Measurements from ENCODE around the gene EIF4A2. TPM values are rescaled to one million over a fixed set of nuclear protein-coding genes. Genes with fewer than 3 reads are reported as not detected.

The EIF4A2 gene
- total and polyA plus RNA-seq, 9 of the 15 experiments (the other 6 are each of a cell fraction or from before 2014, with no cell fraction given), result 307 to 754 (median 435) TPM

DNA sequence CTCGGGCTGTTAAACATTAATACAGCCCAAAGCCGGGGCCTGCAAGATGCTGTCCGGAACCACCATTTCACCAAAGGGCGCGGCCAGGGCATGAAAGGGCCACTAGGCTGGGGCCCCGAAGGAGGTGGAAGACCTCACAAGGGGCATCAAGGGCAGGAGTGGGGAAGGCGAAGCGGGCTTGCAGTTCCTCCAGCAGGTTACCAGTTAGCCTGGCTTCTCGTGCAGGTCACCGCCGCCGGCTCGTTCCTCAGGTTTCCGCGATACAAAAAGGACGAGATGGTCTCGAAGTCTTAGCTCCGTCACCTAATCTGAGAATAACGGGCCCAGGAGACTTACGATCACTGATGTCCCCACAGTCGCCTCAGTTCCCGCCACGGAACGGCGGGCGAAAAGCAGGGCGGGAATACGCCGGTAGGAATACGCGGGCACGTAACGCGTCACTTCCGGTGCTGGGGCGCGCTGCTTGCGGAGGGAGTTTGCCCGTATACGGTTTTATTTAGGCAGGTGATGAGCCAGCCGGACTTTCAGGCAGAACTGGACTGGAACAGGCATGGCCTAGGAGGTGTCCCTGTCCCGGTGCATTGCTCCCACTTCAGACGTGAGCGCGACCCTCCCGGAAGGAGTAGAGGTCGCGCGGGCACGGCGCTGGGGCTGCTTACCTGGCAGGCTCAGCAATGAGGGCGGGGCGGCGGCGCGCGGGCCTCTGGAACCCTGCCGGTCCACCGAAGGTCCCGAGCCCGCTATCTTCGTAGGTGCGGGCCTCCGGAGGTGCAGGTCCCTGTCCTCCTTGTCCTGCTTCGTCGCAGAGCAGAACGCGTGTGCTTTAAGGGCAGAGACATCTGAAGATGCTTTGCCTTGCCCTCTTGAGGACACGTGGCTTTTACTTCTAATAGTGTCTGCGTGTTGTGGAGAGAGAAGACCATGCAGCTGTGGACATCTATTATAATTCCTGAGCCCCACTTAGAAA, 23.0 kb downstream of the EIF4A2 start, which contains the start of gene RFC4 (continued):
- TF ChIP-seq LARP7 (IDR thresholded peaks at IDR 0.05) (no peak), PML (IDR thresholded peaks at IDR 0.05; ENCODE audit: low read length) (peak; percentile 75; the same call in 1 of the 2 replicates), NCOA1 (IDR thresholded peaks at IDR 0.05; ENCODE audit: low read depth) (peak; percentile 91), GATA2 (CRISPR knock-in tag; IDR thresholded peaks at IDR 0.05) (no peak), ETV6 (IDR thresholded peaks at IDR 0.05; ENCODE audit: borderline replicate concordance in 1 of 2, low read depth in 2 of 2, low read length in 1 of 2) (no peak), ETV6 (CRISPR knock-in tag; IDR thresholded peaks at IDR 0.05; ENCODE audit: borderline replicate concordance) (0 out of 2 replicates have a peak, but pooled peaks have one; percentile 22), GTF2A2 (tag; IDR thresholded peaks at IDR 0.05) (no peak), ZNF212 (CRISPR knock-in tag; IDR thresholded peaks at IDR 0.05) (no peak), ZBTB1 (CRISPR knock-in tag; IDR thresholded peaks at IDR 0.05; ENCODE audit: borderline replicate concordance, low read depth) (no peak; the same call in 1 of the 2 replicates), ZBTB33 (CRISPR knock-in tag; IDR thresholded peaks at IDR 0.05) (no peak), RNF2 (IDR thresholded peaks at IDR 0.05) (peak; percentile 40), ZNF644 (tag; IDR thresholded peaks at IDR 0.05; ENCODE audit: low read depth) (0 out of 2 replicates have a peak, but pooled peaks have one; percentile 48), ZNF311 (CRISPR knock-in tag; IDR thresholded peaks at IDR 0.05) (no peak), ZFX (CRISPR knock-in tag; IDR thresholded peaks at IDR 0.05) (peak; percentile 68), E2F3 (CRISPR knock-in tag; IDR thresholded peaks at IDR 0.05) (peak; percentile 95), ZNF589 (CRISPR knock-in tag; IDR thresholded peaks at IDR 0.05; ENCODE audit: low read depth) (peak; percentile 66; the same call in 1 of the 2 replicates), ID3 (CRISPR knock-in tag; IDR thresholded peaks at IDR 0.05) (no peak), ID3 (tag; IDR thresholded peaks at IDR 0.05) (0 out of 2 replicates have a peak, but pooled peaks have one; percentile 12), PRDM10 (IDR thresholded peaks at IDR 0.05; ENCODE audit: partially characterized antibody) (no peak), HMG20A (CRISPR knock-in tag; conservative IDR thresholded peaks at IDR 0.05) (no peak)

Data from K562 (cell line).